ENCODE data around the gene CAPG. TPM values are rescaled to one million over a fixed set of nuclear protein-coding genes. Genes with fewer than 3 reads are reported as not detected.

Gene CAPG
- 0.60 and 1.4 TPM in 2 replicates for total RNA-seq (2014; rRNA removed; shearing (Covaris generic))

DNA sequence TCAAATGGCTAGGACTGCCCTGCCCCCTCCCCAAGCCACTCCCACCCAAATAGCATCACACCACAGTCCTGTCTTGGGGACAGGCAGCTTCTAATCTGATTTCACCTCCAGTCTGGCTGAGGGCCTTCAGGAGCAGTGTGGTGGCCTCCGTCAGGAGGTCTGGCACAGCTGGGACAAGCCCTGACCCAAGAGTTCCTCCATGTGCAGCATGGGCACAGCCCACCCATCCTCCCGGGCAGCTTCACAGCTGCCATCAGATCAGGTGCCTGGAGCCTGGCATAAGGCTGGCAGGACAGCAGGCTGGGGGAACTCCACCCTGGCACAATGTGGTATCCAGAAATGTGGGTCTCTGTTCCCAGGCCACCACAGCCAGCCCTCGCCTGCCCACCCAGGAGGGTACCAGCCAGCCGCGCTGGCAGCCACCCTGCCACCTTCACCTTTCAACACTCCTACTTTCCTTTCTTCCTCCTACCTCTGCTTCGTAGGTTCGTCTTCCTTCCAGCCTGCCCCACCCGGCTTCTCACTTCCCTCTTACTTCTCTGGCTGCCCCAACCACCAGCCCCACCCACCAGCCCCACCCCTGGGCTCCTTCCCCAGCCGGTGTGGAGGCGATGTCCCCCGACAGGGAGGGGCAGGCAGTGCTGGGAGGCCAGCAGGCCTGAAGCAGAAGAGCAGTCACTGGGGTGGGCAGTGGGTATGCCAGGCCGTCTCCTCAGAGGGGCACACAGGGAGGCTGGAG, at the start of gene CAPG:
TSS of gene CAPG (minus strand) at position 522 of the 739 bp plus-strand sequence. CDS start 8,221 bp downstream, outside the sequence.
- Histone ChIP-seq H3K4me3 (no peak within 1 kb of the TSS), H3K4me1 (replicated peaks) (peaks cover 5% of the 10 kb centered on the region; the same call in 1 of the 2 replicates), H3K9me3 (replicated peaks) (no peaks in the 10 kb centered on the region), H3K36me3 (no peaks in the 10 kb centered on the region), H3K27me3 (replicated peaks) (no peaks in the 10 kb centered on the region), H3K27ac (no peak within 1 kb of the TSS)
- no peak for DNase-seq (ENCODE audit: low read depth in 1 of 2, low spot score in 2 of 2)

DNA sequence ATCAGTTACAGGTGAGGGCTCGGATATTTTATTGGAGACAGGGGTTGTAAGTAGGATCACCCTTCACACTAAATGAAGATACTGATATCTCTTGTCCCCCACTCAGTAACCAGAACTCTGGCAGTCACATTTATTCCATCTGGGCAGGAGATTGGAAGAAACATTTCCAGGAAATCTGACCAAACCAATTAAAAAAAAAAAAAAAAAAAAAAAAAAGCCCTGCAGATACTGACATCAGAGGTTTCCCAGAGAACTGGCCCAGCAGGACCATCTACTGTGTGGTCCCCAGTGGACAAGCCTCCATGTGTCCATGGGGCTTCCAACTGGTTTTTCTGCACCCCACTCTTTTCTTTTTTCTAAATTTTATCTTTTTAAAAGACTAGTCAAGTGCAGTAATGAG, 49.6 kb upstream of the CAPG start:
- Histone ChIP-seq H3K36me3 (no peaks in the 10 kb centered on the region), H3K9me3 (replicated peaks) (no peaks in the 10 kb centered on the region), H3K27me3 (replicated peaks) (no peaks in the 10 kb centered on the region), H3K4me1 (replicated peaks) (peaks cover 4% of the 10 kb centered on the region; the same call in 1 of the 2 replicates), H3K27ac (no peak overlapping the region), H3K4me3 (no peak overlapping the region)
- no peak for DNase-seq (ENCODE audit: low read depth in 1 of 2, low spot score in 2 of 2)

DNA sequence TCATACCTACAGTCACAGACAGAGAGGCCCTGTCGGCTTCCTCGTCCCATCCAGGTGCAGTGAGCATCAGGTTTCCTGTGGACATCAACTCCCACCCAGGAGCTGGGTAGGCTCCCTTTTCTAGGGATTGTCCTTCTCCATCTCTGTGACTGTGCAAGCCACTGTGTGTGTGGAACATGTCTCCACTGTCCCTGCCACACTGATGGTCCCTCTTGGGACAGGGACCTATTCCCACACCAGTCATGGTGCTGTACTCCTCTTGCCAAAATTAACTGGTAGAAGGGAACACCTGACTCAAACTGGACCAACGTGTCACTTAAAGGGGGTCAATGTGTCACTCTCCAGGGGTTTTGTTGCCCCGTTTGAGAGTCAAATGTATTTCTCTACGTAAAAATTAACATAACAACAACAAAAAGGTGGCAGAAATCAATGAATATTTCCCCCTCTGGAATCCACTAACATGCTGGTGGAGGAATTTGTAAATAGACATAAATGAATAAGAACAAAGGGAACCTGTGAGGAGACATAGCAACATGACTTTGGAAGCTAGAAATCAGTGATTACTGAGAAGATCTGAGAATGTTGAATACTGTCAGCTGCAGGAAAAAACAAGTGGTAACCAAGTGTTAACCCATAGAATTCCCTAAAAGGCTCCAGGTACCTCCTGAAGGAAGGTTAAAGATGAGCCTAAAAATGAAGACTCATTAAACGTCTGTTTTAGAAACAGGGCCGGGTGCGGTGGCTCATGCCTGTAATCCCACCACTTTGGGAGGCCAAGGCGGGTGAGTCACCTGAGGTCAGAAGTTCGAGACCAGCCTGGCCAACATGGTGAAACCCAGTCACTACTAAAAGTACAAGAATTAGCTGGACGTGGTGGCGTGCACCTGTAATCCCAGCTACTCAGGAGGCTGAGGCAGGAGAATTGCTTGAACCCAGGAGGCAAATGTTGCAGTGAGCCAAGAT, 48.7 kb upstream of the CAPG start:
- Histone ChIP-seq H3K4me1 (replicated peaks) (peaks cover 4% of the 10 kb centered on the region; the same call in 1 of the 2 replicates), H3K27ac (no peak overlapping the region), H3K36me3 (no peaks in the 10 kb centered on the region), H3K27me3 (replicated peaks) (no peaks in the 10 kb centered on the region), H3K4me3 (no peak overlapping the region), H3K9me3 (replicated peaks) (no peaks in the 10 kb centered on the region)
- DNase-seq (ENCODE audit: low read depth in 1 of 2, low spot score in 2 of 2) = no peak

- H3K9me3 ChIP-seq (replicated peaks) = no peaks in the 10 kb centered on the region
- H3K4me1 ChIP-seq (replicated peaks) = peaks cover 4% of the 10 kb centered on the region; the same call in 1 of the 2 replicates
- no peak overlapping the region for H3K27ac ChIP-seq
- no peak for DNase-seq (ENCODE audit: low read depth in 1 of 2, low spot score in 2 of 2)
- H3K36me3 ChIP-seq = no peaks in the 10 kb centered on the region
- no peak overlapping the region for H3K4me3 ChIP-seq
- H3K27me3 ChIP-seq (replicated peaks) = no peaks in the 10 kb centered on the region
These were observed 47.7 kb upstream of the CAPG start for GRCh38 chr2:85457877-85458316.

- no peak overlapping the region for H3K4me3 ChIP-seq
- H3K36me3 ChIP-seq = no peaks in the 10 kb centered on the region
- peaks cover 4% of the 10 kb centered on the region; the same call in 1 of the 2 replicates for H3K4me1 ChIP-seq (replicated peaks)
- no peak overlapping the region for H3K27ac ChIP-seq
- H3K9me3 ChIP-seq (replicated peaks) = no peaks in the 10 kb centered on the region
- no peak for DNase-seq (ENCODE audit: low read depth in 1 of 2, low spot score in 2 of 2)
- H3K27me3 ChIP-seq (replicated peaks) = no peaks in the 10 kb centered on the region
These were observed 46.9 kb upstream of the CAPG start for GRCh38 chr2:85457043-85457442.

DNA sequence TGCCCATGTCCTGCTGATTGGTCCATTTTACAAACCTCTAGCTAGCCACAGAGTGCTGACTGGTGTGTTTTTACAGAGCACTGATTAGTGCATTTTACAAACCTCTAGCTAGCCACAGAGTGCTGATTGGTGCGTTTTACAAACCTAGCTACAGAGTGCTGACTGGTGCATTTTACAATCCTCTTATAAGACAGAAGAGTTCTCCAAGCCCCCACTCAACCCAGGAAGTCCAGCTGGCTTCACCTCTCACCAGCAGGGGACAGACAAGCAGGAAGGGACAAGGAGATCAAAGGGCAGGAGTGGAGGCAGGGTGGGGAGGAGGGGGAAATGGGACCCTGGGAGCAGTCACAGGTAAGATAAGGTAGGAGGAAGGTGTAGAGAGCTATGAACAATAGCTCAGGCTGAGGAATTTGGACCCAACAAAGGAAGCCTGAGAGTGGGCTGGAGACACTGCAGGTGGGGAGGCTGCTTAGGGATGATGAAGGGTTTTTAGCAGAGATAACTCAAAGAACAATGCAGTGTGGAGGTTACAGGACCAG, 45.5 kb upstream of the CAPG start:
- Histone ChIP-seq H3K27ac (no peak overlapping the region), H3K9me3 (replicated peaks) (no peaks in the 10 kb centered on the region)
- no peak for DNase-seq (ENCODE audit: low read depth in 1 of 2, low spot score in 2 of 2)

DNA sequence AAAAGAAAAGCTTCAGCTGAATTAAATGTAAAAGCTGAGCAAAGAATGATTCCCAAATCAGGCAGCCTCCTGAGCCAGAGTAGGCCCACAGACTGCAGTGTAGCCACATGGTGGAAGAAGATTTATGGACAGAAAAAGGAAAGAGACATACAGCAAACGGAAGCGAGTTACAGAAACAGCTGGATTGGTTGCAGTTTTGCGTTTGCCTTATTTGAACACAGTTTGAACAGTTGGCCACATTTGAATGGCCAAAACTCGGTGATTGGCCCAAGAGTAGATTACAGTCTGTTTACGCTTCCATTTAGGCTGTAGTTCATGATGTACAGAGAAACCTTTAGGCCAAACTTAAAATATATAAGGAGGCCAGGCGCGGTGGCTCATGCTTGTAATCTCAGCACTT, 43.4 kb upstream of the CAPG start:
- no peak overlapping the region for H3K4me3 ChIP-seq
- H3K4me1 ChIP-seq (replicated peaks) = no peaks in the 10 kb centered on the region
- no peaks in the 10 kb centered on the region for H3K36me3 ChIP-seq
- DNase-seq (ENCODE audit: low read depth in 1 of 2, low spot score in 2 of 2) = no peak
- H3K27ac ChIP-seq = no peak overlapping the region
- no peaks in the 10 kb centered on the region for H3K9me3 ChIP-seq (replicated peaks)
- H3K27me3 ChIP-seq (replicated peaks) = no peaks in the 10 kb centered on the region

More for the DNA sequence above, 45.5 kb upstream of the CAPG start:
- no peaks in the 10 kb centered on the region for H3K27me3 ChIP-seq (replicated peaks)
- H3K4me3 ChIP-seq = no peak overlapping the region
- no peaks in the 10 kb centered on the region for H3K36me3 ChIP-seq
- H3K4me1 ChIP-seq (replicated peaks) = peaks cover 4% of the 10 kb centered on the region; the same call in 1 of the 2 replicates

DNA sequence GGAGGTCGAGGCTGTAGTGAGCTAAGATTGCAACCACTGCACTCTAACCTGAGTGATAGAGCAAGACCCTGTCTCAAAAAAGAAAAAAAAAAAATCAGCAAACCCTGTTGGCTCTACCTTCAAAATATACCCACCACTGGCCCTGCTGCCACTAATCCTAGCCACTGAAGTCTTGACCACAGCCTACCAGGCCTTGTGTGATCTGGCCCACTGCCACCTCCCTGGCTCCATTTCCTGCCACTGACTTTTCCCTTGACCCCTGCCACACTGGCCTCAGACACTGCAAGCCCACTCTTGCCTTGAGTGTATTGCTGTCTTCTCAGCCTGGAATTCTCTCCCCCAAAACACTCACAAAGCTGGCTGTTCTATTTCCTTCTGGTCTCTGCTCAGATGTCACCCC, 42.1 kb upstream of the CAPG start:
- Histone ChIP-seq H3K27me3 (replicated peaks) (no peaks in the 10 kb centered on the region), H3K4me1 (replicated peaks) (no peaks in the 10 kb centered on the region), H3K4me3 (no peak overlapping the region), H3K36me3 (no peaks in the 10 kb centered on the region), H3K9me3 (replicated peaks) (no peaks in the 10 kb centered on the region), H3K27ac (no peak overlapping the region)
- DNase-seq (ENCODE audit: low read depth in 1 of 2, low spot score in 2 of 2) = no peak

- Histone ChIP-seq H3K4me3 (no peak overlapping the region), H3K4me1 (replicated peaks) (no peaks in the 10 kb centered on the region), H3K36me3 (no peaks in the 10 kb centered on the region), H3K27ac (no peak overlapping the region), H3K27me3 (replicated peaks) (no peaks in the 10 kb centered on the region), H3K9me3 (replicated peaks) (no peaks in the 10 kb centered on the region)
- DNase-seq (ENCODE audit: low read depth in 1 of 2, low spot score in 2 of 2) = no peak
These were observed 39.0 kb upstream of the CAPG start for GRCh38 chr2:85449214-85449588.

DNA sequence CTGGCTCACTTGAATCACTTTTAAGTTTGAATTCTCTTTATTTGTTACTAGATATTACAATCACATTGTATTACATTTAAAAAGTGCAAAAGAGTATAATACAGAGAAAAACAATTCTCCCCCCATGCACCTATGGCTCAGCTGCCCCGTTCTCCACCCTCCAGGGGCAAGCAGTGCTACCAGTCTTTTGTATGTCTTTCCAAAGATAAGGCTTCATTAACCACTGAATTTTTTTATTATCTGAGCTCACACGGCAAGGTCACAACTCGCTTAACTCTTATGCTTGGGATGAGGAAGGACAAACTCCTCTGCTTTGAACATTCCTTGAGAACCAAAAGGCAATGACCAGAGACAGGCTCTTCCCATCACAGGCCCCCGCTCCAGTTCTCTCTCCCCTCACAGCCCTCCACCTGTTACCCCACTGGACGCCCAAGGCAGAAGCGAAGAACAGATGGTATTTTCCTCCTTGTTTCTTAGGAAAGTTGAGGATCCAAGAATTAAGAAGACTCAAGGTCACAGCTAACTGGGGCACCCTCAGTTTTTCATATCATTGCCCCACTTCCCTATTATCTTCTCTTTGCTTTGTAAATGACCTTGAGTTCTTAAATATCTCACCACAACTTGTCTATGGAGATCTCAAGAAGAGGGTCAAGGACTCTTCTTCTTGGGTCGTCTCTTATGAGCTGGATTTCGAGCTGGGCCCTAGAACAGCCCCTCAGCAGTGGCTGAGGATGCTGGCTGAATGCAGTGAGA, 38.5 kb upstream of the CAPG start:
- H3K27ac ChIP-seq = no peak overlapping the region
- DNase-seq (ENCODE audit: low read depth in 1 of 2, low spot score in 2 of 2) = no peak
- no peaks in the 10 kb centered on the region for H3K36me3 ChIP-seq
- H3K4me1 ChIP-seq (replicated peaks) = no peaks in the 10 kb centered on the region
- no peaks in the 10 kb centered on the region for H3K27me3 ChIP-seq (replicated peaks)
- no peaks in the 10 kb centered on the region for H3K9me3 ChIP-seq (replicated peaks)
- no peak overlapping the region for H3K4me3 ChIP-seq

GRCh38 chr2:85447222-85447585, 37.0 kb upstream of the CAPG start:
- Histone ChIP-seq H3K4me3 (no peak overlapping the region), H3K27me3 (replicated peaks) (no peaks in the 10 kb centered on the region), H3K4me1 (replicated peaks) (no peaks in the 10 kb centered on the region), H3K27ac (no peak overlapping the region), H3K36me3 (no peaks in the 10 kb centered on the region), H3K9me3 (replicated peaks) (no peaks in the 10 kb centered on the region)
- no peak for DNase-seq (ENCODE audit: low read depth in 1 of 2, low spot score in 2 of 2)

DNA sequence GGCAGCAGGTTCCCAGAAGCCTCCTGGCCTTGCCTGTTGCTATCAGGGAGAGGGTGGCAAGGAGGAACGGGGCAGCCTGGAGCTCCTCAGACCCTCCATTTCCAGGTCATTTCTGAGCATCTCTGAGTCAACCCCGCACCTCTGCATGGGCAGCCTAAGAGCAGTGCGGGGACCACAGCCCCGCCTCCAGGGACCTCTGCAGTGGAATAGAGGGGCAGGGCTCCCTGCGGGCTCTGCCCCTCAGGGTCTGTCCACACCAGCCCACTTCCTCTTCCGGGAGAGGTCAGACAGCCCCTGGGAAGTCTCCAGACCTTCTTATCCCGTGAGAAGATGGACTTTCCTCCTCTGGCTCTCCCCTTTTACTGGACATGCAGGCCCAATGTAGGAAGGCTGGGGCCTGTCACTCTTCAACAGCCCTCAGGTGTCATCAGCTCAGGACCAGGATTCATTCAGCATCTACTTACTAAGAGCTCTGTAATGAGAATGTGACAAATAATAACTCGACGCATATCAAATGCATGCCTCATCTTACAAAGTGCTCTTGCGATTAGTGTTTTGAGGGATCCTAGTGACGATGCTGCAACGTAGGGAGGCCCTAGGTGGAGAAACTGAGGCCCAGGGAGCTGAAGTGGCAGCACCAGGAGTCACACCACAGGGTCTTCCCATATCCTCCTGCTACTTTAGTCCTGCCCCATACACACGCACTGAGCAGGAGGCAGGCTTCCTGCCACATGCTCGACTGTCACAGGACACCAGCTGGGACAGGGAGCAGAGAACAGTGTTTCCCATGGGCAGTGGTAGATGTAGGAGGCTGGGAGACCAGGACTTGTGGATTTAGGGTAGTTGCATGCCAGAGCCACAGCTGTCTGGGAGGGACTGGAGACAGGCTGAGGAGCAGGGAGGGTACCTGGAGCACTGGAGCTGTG, 36.4 kb upstream of the CAPG start:
- Histone ChIP-seq H3K27me3 (replicated peaks) (no peaks in the 10 kb centered on the region), H3K4me1 (replicated peaks) (no peaks in the 10 kb centered on the region), H3K9me3 (replicated peaks) (no peaks in the 10 kb centered on the region), H3K4me3 (no peak overlapping the region), H3K27ac (no peak overlapping the region), H3K36me3 (no peaks in the 10 kb centered on the region)
- DNase-seq (ENCODE audit: low read depth in 1 of 2, low spot score in 2 of 2) = no peak
